Parathyroid adenoma (tissue), 2 donors: Measurements from ENCODE around the gene PLCB1.

Experiments used
- H2AFZ ChIP-seq: fragments of 300-600 bp; sonication (generic); one replicate; pipeline ENCODE4 v1.7.0; 2017; ENCODE audit warnings: antibody characterized with exemption, mild to moderate bottlenecking
- H3K27ac ChIP-seq: fragments of 300-600 bp; sonication (generic); one replicate; pipeline ENCODE4 v1.7.0; 2017
- H3K27me3 ChIP-seq: fragments of 300-600 bp; sonication (generic); one replicate; pipeline ENCODE4 v1.7.0; 2017; ENCODE audit warnings: low read length; ENCODE audit not compliant: control insufficient read depth, insufficient read depth
- H3K36me3 ChIP-seq: fragments of 300-600 bp; sonication (generic); one replicate; pipeline ENCODE4 v1.7.0; 2017; ENCODE audit warnings: low read length; ENCODE audit not compliant: control insufficient read depth, insufficient read depth
- H3K4me1 ChIP-seq: fragments of 300-600 bp; sonication (generic); one replicate; pipeline ENCODE4 v1.7.0; 2017; ENCODE audit warnings: control low read depth
- H3K4me2 ChIP-seq: fragments of 300-600 bp; sonication (generic); one replicate; pipeline ENCODE4 v1.7.0; 2017; ENCODE audit warnings: low read length
- H3K4me3 ChIP-seq: fragments of 300-600 bp; sonication (generic); one replicate; pipeline ENCODE4 v1.7.0; 2017; ENCODE audit warnings: low read depth, low read length
- H3K79me2 ChIP-seq: fragments of 300-600 bp; sonication (generic); one replicate; pipeline ENCODE4 v1.7.0; 2017; ENCODE audit warnings: control low read depth
- H3K9ac ChIP-seq: fragments of 300-600 bp; sonication (generic); one replicate; pipeline ENCODE4 v1.7.0; 2017; ENCODE audit warnings: mild to moderate bottlenecking
- H3K9me3 ChIP-seq: fragments of 300-600 bp; sonication (generic); one replicate; pipeline ENCODE4 v1.7.0; 2017; ENCODE audit warnings: low read length; ENCODE audit not compliant: control insufficient read depth
- CTCF ChIP-seq: fragments of 300-600 bp; sonication (generic); IDR thresholded peaks from one replicate; pipeline ENCODE4 v1.7.0; 2017; ENCODE audit warnings: antibody characterized with exemption, mild to moderate bottlenecking
- donor health status: primary hyperparathyroidism.

The PLCB1 gene

GRCh38 chr20:8788275-8788674, 656.2 kb downstream of the PLCB1 start:
- Histone ChIP-seq H3K79me2 (no peaks in the 10 kb centered on the region), H2AFZ (no peak overlapping the region), H3K9ac (no peak overlapping the region), H3K4me3 (no peak overlapping the region), H3K27ac (no peak overlapping the region), H3K9me3 (no peaks in the 10 kb centered on the region), H3K27me3 (no peaks in the 10 kb centered on the region), H3K36me3 (no peaks in the 10 kb centered on the region), H3K4me1 (no peaks in the 10 kb centered on the region), H3K4me2 (no peak overlapping the region)
- no peak for TF ChIP-seq CTCF

- TF ChIP-seq CTCF = no peak
These were observed 656.8 kb downstream of the PLCB1 start for GRCh38 chr20:8788831-8789230.

DNA sequence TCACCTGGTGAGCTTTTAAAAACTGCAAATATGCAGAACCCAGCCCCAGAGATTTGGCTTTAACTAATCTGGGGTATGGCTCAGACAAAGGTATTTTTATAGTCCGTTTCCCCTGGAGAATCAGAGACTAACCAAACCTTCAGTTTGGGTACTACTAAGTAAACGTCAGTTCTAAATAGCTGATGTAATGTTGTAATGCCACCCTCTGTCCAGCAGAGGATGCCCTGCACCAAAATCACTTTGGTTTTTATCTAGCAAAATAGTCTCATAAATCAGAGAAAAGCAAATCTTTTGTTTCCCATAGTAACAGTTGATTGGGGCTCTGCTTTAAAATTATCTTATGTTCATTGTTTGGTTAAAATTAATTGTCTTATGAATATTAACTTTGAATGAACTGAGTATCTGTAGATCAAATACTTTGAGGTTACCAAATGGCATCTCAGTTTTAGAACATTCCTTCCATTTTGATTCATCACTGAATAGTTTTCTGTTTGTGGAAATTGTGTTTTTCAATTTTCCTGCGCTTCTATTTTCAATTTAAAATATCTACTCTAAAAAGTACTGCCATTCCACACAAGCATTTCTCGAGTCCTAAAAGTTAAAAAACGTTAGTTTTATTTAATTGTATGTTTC, 658.5 kb downstream of the PLCB1 start:
- Histone ChIP-seq H3K36me3 (no peaks in the 10 kb centered on the region), H3K4me1 (no peaks in the 10 kb centered on the region), H3K9ac (no peak overlapping the region), H3K79me2 (no peaks in the 10 kb centered on the region), H2AFZ (no peak overlapping the region), H3K4me3 (no peak overlapping the region), H3K27me3 (no peaks in the 10 kb centered on the region), H3K4me2 (no peak overlapping the region), H3K9me3 (no peaks in the 10 kb centered on the region), H3K27ac (no peak overlapping the region)
- peak; percentile 94 for TF ChIP-seq CTCF

More at GRCh38 chr20:8788831-8789230, 656.8 kb downstream of the PLCB1 start:
- no peaks in the 10 kb centered on the region for H3K4me1 ChIP-seq
- no peaks in the 10 kb centered on the region for H3K27me3 ChIP-seq
- no peak overlapping the region for H3K4me3 ChIP-seq
- H3K9ac ChIP-seq = no peak overlapping the region
- no peaks in the 10 kb centered on the region for H3K9me3 ChIP-seq
- H2AFZ ChIP-seq = no peak overlapping the region
- H3K36me3 ChIP-seq = no peaks in the 10 kb centered on the region
- H3K79me2 ChIP-seq = no peaks in the 10 kb centered on the region
- H3K27ac ChIP-seq = no peak overlapping the region
- no peak overlapping the region for H3K4me2 ChIP-seq

- no peak overlapping the region for H3K4me2 ChIP-seq
- no peak for TF ChIP-seq CTCF
- H3K4me1 ChIP-seq = no peaks in the 10 kb centered on the region
- no peaks in the 10 kb centered on the region for H3K27me3 ChIP-seq
- H2AFZ ChIP-seq = no peak overlapping the region
- no peaks in the 10 kb centered on the region for H3K79me2 ChIP-seq
- no peak overlapping the region for H3K9ac ChIP-seq
- H3K9me3 ChIP-seq = no peaks in the 10 kb centered on the region
- no peak overlapping the region for H3K4me3 ChIP-seq
- H3K27ac ChIP-seq = no peak overlapping the region
- H3K36me3 ChIP-seq = no peaks in the 10 kb centered on the region
These were observed 663.3 kb downstream of the PLCB1 start for GRCh38 chr20:8795404-8795803.

- H3K4me2 ChIP-seq = no peak overlapping the region
- TF ChIP-seq CTCF = no peak
- no peak overlapping the region for H3K4me3 ChIP-seq
- H3K4me1 ChIP-seq = no peaks in the 10 kb centered on the region
- no peaks in the 10 kb centered on the region for H3K79me2 ChIP-seq
- no peak overlapping the region for H2AFZ ChIP-seq
- H3K9me3 ChIP-seq = no peaks in the 10 kb centered on the region
- H3K27me3 ChIP-seq = no peaks in the 10 kb centered on the region
- no peak overlapping the region for H3K27ac ChIP-seq
- no peak overlapping the region for H3K9ac ChIP-seq
- no peaks in the 10 kb centered on the region for H3K36me3 ChIP-seq
These were observed 664.1 kb downstream of the PLCB1 start for GRCh38 chr20:8796088-8796660.
